Stomach smooth muscle (tissue), 2 donors: ENCODE measurements around the gene ATXN7L3.

Source experiments
- H3K27ac ChIP-seq: one replicate; pipeline ENCODE4 v1.7.0; 2013; ENCODE audit warnings: mild to moderate bottlenecking, low read length, inconsistent platforms
- H3K27me3 ChIP-seq, 2 donors: one replicate each; pipeline ENCODE4 v1.7.0; 2013; ENCODE audit warnings: low read length in 2 of 2; ENCODE audit not compliant: insufficient read depth in 2 of 2, control insufficient read depth in 1 of 2
- H3K36me3 ChIP-seq, 2 donors: one replicate each; pipeline ENCODE4 v1.7.0; 2013; ENCODE audit warnings: low read length in 2 of 2; ENCODE audit not compliant: control insufficient read depth in 2 of 2, insufficient read depth in 2 of 2
- H3K4me1 ChIP-seq: one replicate; pipeline ENCODE4 v1.7.0; 2013; ENCODE audit warnings: low read length; ENCODE audit not compliant: control insufficient read depth, insufficient read depth
- H3K4me3 ChIP-seq, 2 donors: one replicate each; pipeline ENCODE4 v1.7.0; 2013; ENCODE audit warnings: low read length in 2 of 2
- H3K9ac ChIP-seq, 2 donors: one replicate each; pipeline ENCODE4 v1.7.0; 2013; ENCODE audit warnings: low read length in 2 of 2, mild to moderate bottlenecking in 1 of 2
- H3K9me3 ChIP-seq, 2 donors: one replicate each; pipeline ENCODE4 v1.7.0; 2013; ENCODE audit warnings: low read length in 2 of 2; ENCODE audit not compliant: control insufficient read depth in 2 of 2
- donor health status: healthy.
- donor health status: Pancreatic carcinoma.

ATXN7L3 gene

GRCh38 chr17:44198721-44199552 is 747 bp downstream of the ATXN7L3 start:
- no peaks in the 10 kb centered on the region for H3K9me3 ChIP-seq
- H3K27ac ChIP-seq, result peak overlapping the region; percentile 82
- peaks cover 21 to 22% of the 10 kb centered on the region in 2 donors for H3K36me3 ChIP-seq
- H3K27me3 ChIP-seq, result no peaks in the 10 kb centered on the region
- H3K9ac ChIP-seq, result peak overlapping the region; percentile 74 to 82
- H3K4me1 ChIP-seq, result peaks cover 28% of the 10 kb centered on the region
- H3K4me3 ChIP-seq, result peak overlapping the region; percentile 63 to 77

- Histone ChIP-seq H3K9me3 (no peaks in the 10 kb centered on the region), H3K4me3 (peak overlapping the region; percentile 63 to 77), H3K27me3 (no peaks in the 10 kb centered on the region), H3K27ac (peak overlapping the region; percentile 82), H3K4me1 (peaks cover 28% of the 10 kb centered on the region), H3K36me3 (peaks cover 26% of the 10 kb centered on the region in 2 donors), H3K9ac (peak overlapping the region; percentile 74 to 82)
Measured at GRCh38 chr17:44197980-44198720, 1.5 kb downstream of the ATXN7L3 start.

GRCh38 chr17:44197107-44197506 is 2.6 kb downstream of the ATXN7L3 start:
- Histone ChIP-seq H3K27ac (no peak overlapping the region), H3K4me3 (no peak overlapping the region), H3K36me3 (peaks cover 26 to 28% of the 10 kb centered on the region in 2 donors), H3K4me1 (peaks cover 28% of the 10 kb centered on the region), H3K27me3 (no peaks in the 10 kb centered on the region), H3K9me3 (no peaks in the 10 kb centered on the region), H3K9ac (peak overlapping the region in 1 of 2 donors; percentile 13)

GRCh38 chr17:44193326-44194084 is 6.2 kb downstream of the ATXN7L3 start:
- Histone ChIP-seq H3K9me3 (no peaks in the 10 kb centered on the region), H3K4me1 (peaks cover 20% of the 10 kb centered on the region), H3K27me3 (no peaks in the 10 kb centered on the region), H3K27ac (no peak overlapping the region), H3K4me3 (no peak overlapping the region), H3K9ac (no peak overlapping the region), H3K36me3 (peaks cover 38 to 46% of the 10 kb centered on the region in 2 donors)

- Histone ChIP-seq H3K4me1 (peaks cover 20% of the 10 kb centered on the region), H3K9ac (peak overlapping the region in 1 of 2 donors; percentile 47), H3K36me3 (peaks cover 38 to 46% of the 10 kb centered on the region in 2 donors), H3K9me3 (no peaks in the 10 kb centered on the region), H3K4me3 (no peak overlapping the region), H3K27me3 (no peaks in the 10 kb centered on the region), H3K27ac (no peak overlapping the region)
Measured at GRCh38 chr17:44192750-44193149, 6.9 kb downstream of the ATXN7L3 start.

- Histone ChIP-seq H3K9ac (peak overlapping the region in 1 of 2 donors; percentile 47), H3K27me3 (no peaks in the 10 kb centered on the region), H3K4me3 (no peak overlapping the region), H3K27ac (no peak overlapping the region), H3K36me3 (peaks cover 33 to 43% of the 10 kb centered on the region in 2 donors), H3K4me1 (peaks cover 15% of the 10 kb centered on the region), H3K9me3 (no peaks in the 10 kb centered on the region)
Measured at GRCh38 chr17:44191941-44192496, 7.7 kb downstream of the ATXN7L3 start.

- H3K4me3 ChIP-seq, result no peak overlapping the region
- H3K27me3 ChIP-seq, result no peaks in the 10 kb centered on the region
- H3K27ac ChIP-seq, result no peak overlapping the region
- H3K9ac ChIP-seq, result no peak overlapping the region
- peaks cover 30 to 42% of the 10 kb centered on the region in 2 donors for H3K36me3 ChIP-seq
- peaks cover 11% of the 10 kb centered on the region for H3K4me1 ChIP-seq
- no peaks in the 10 kb centered on the region for H3K9me3 ChIP-seq
Measured at GRCh38 chr17:44191369-44191768, 8.3 kb downstream of the ATXN7L3 start.

GRCh38 chr17:44190481-44190880 is 9.2 kb downstream of the ATXN7L3 start:
- Histone ChIP-seq H3K27me3 (no peaks in the 10 kb centered on the region), H3K9ac (no peak overlapping the region), H3K4me1 (peaks cover 16% of the 10 kb centered on the region), H3K36me3 (peaks cover 30 to 40% of the 10 kb centered on the region in 2 donors), H3K27ac (no peak overlapping the region), H3K9me3 (no peaks in the 10 kb centered on the region), H3K4me3 (no peak overlapping the region)

- Histone ChIP-seq H3K27me3 (no peaks in the 10 kb centered on the region), H3K36me3 (peaks cover 14 to 23% of the 10 kb centered on the region in 2 donors), H3K4me3 (peak overlapping the region in 1 of 2 donors; percentile 98), H3K9ac (peak overlapping the region in 1 of 2 donors; percentile 36), H3K27ac (no peak overlapping the region), H3K4me1 (peaks cover 24% of the 10 kb centered on the region), H3K9me3 (no peaks in the 10 kb centered on the region)
Measured at GRCh38 chr17:44188576-44189403, 10.9 kb downstream of the ATXN7L3 start.
